IPS-20b (cell line): ENCODE data around the gene CKB.
"Not testable (repeated sequence)": the region's sequence is repeated elsewhere in the genome, so short reads cannot be mapped to it uniquely, and the experiment has no call there.

Experiments
- H3K27ac ChIP-seq: one replicate; pipeline ENCODE4 v1.5.1; 2013; ENCODE audit warnings: low read length
- H3K27me3 ChIP-seq: 2 replicates; pipeline ENCODE4 v1.6.1; 2013; ENCODE audit warnings: mild to moderate bottlenecking, low read length, inconsistent platforms; ENCODE audit not compliant: insufficient read depth
- H3K36me3 ChIP-seq: 2 replicates; pipeline ENCODE4 v1.6.1; 2013; ENCODE audit warnings: low read depth, mild to moderate bottlenecking, inconsistent platforms, low read length, moderate library complexity; ENCODE audit not compliant: insufficient read depth
- H3K4me1 ChIP-seq: 2 replicates; pipeline ENCODE4 v1.6.1; 2013; ENCODE audit warnings: mild to moderate bottlenecking, control low read depth, inconsistent platforms, low read length, moderate library complexity; ENCODE audit not compliant: insufficient read depth
- H3K4me3 ChIP-seq: 2 replicates; pipeline ENCODE4 v1.5.1; 2013; ENCODE audit warnings: mild to moderate bottlenecking, low read length, inconsistent platforms
- H3K9ac ChIP-seq: 2 replicates; pipeline ENCODE4 v1.6.1; 2013; ENCODE audit warnings: low read depth, mild to moderate bottlenecking, inconsistent platforms, low read length, moderate library complexity
- H3K9me3 ChIP-seq: 2 replicates; pipeline ENCODE4 v1.6.1; 2013; ENCODE audit warnings: mild to moderate bottlenecking, low read depth, low read length, inconsistent platforms; ENCODE audit not compliant: insufficient read depth

The CKB gene

GRCh38 chr14:103527408-103528145, 4.9 kb upstream of the CKB start:
- no peak overlapping the region for H3K27ac ChIP-seq
- H3K9ac ChIP-seq = no peak overlapping the region; the same call in 1 of the 2 replicates
- H3K36me3 ChIP-seq = peaks cover 9% of the 10 kb centered on the region
- H3K27me3 ChIP-seq = peaks cover 28% of the 10 kb centered on the region
- no peak overlapping the region for H3K4me3 ChIP-seq
- H3K4me1 ChIP-seq = peaks cover 4% of the 10 kb centered on the region; the same call in 1 of the 2 replicates
- H3K9me3 ChIP-seq = no peaks in the 10 kb centered on the region

- Histone ChIP-seq H3K9me3 (no peaks in the 10 kb centered on the region), H3K4me3 (no peak overlapping the region), H3K27me3 (peaks cover 28% of the 10 kb centered on the region), H3K27ac (no peak overlapping the region), H3K36me3 (0 out of 2 replicates have a peak, but pooled peaks cover 4% of the 10 kb centered on the region), H3K9ac (no peak overlapping the region), H3K4me1 (peaks cover 4% of the 10 kb centered on the region; the same call in 1 of the 2 replicates)
These were observed 4.3 kb upstream of the CKB start for GRCh38 chr14:103526914-103527248.

- no peak overlapping the region for H3K27ac ChIP-seq
- no peaks in the 10 kb centered on the region for H3K9me3 ChIP-seq
- H3K4me1 ChIP-seq = peaks cover 4% of the 10 kb centered on the region; the same call in 1 of the 2 replicates
- H3K4me3 ChIP-seq = no peak overlapping the region
- peaks cover 28% of the 10 kb centered on the region for H3K27me3 ChIP-seq
- H3K9ac ChIP-seq = no peak overlapping the region
- 0 out of 2 replicates have a peak, but pooled peaks cover 4% of the 10 kb centered on the region for H3K36me3 ChIP-seq
These were observed 3.8 kb upstream of the CKB start for GRCh38 chr14:103526247-103526913.

- not testable (repeated sequence) for H3K27ac ChIP-seq, H3K9ac ChIP-seq, H3K4me1 ChIP-seq, H3K4me3 ChIP-seq, H3K36me3 ChIP-seq, H3K9me3 ChIP-seq
- peaks cover 28% of the 10 kb centered on the region for H3K27me3 ChIP-seq
These were observed 3.0 kb upstream of the CKB start for GRCh38 chr14:103525430-103526246.

- H3K27me3 ChIP-seq = peaks cover 28% of the 10 kb centered on the region
- H3K9me3 ChIP-seq = no peaks in the 10 kb centered on the region
- H3K27ac ChIP-seq = no peak overlapping the region
- peaks cover 14% of the 10 kb centered on the region for H3K36me3 ChIP-seq
- peaks cover 5% of the 10 kb centered on the region; the same call in 1 of the 2 replicates for H3K4me1 ChIP-seq
- H3K9ac ChIP-seq = no peak overlapping the region
- H3K4me3 ChIP-seq = 0 out of 2 replicates have a peak overlapping the region, but pooled peaks have one; percentile 54
These were observed 1.6 kb upstream of the CKB start for GRCh38 chr14:103524002-103524935.

GRCh38 chr14:103523575-103523954, 935 bp upstream of the CKB start:
- H3K27me3 ChIP-seq = peaks cover 28% of the 10 kb centered on the region
- no peak overlapping the region for H3K27ac ChIP-seq
- H3K9ac ChIP-seq = peak overlapping the region; percentile 40; the same call in 1 of the 2 replicates
- H3K36me3 ChIP-seq = peaks cover 20% of the 10 kb centered on the region
- peaks cover 7% of the 10 kb centered on the region; the same call in 1 of the 2 replicates for H3K4me1 ChIP-seq
- peak overlapping the region; percentile 54 for H3K4me3 ChIP-seq
- H3K9me3 ChIP-seq = no peaks in the 10 kb centered on the region

GRCh38 chr14:103521951-103522563, 573 bp downstream of the CKB start:
- Histone ChIP-seq H3K9ac (peak overlapping the region; percentile 82), H3K4me3 (peak overlapping the region; percentile 86), H3K4me1 (peaks cover 9% of the 10 kb centered on the region; the same call in 1 of the 2 replicates), H3K9me3 (no peaks in the 10 kb centered on the region), H3K36me3 (peaks cover 20% of the 10 kb centered on the region), H3K27ac (no peak overlapping the region), H3K27me3 (peaks cover 28% of the 10 kb centered on the region)

- Histone ChIP-seq H3K4me3 (peak overlapping the region; percentile 86; the same call in 1 of the 2 replicates), H3K9ac (peak overlapping the region; percentile 32; the same call in 1 of the 2 replicates), H3K27me3 (peaks cover 28% of the 10 kb centered on the region), H3K27ac (no peak overlapping the region), H3K36me3 (peaks cover 20% of the 10 kb centered on the region), H3K4me1 (peaks cover 9% of the 10 kb centered on the region; the same call in 1 of the 2 replicates), H3K9me3 (no peaks in the 10 kb centered on the region)
These were observed 1.1 kb downstream of the CKB start for GRCh38 chr14:103521438-103521950.

- Histone ChIP-seq H3K27ac (no peak overlapping the region), H3K36me3 (peaks cover 20% of the 10 kb centered on the region), H3K27me3 (peaks cover 28% of the 10 kb centered on the region), H3K4me1 (peaks cover 9% of the 10 kb centered on the region; the same call in 1 of the 2 replicates), H3K4me3 (peak overlapping the region; percentile 86), H3K9me3 (no peaks in the 10 kb centered on the region), H3K9ac (peak overlapping the region; percentile 32; the same call in 1 of the 2 replicates)
These were observed 1.8 kb downstream of the CKB start for GRCh38 chr14:103520657-103521437.

GRCh38 chr14:103520269-103520656, 2.4 kb downstream of the CKB start:
- Histone ChIP-seq H3K36me3 (peaks cover 20% of the 10 kb centered on the region), H3K27me3 (peaks cover 25% of the 10 kb centered on the region), H3K9ac (peak overlapping the region; percentile 32; the same call in 1 of the 2 replicates), H3K9me3 (no peaks in the 10 kb centered on the region), H3K27ac (no peak overlapping the region), H3K4me1 (peaks cover 9% of the 10 kb centered on the region; the same call in 1 of the 2 replicates), H3K4me3 (peak overlapping the region; percentile 86; the same call in 1 of the 2 replicates)
